HEK293 (cell line): Measurements from ENCODE around the gene TMEM19.
A peak's percentile ranks its signal among the peaks of the same experiment; 100 is the strongest.

Experiments used
- KLF9 ChIP-seq: fragments of 450-650 bp; formaldehyde crosslinking; IDR thresholded peaks from 2 replicates; pipeline ENCODE4 v1.5.1; 2016; ENCODE audit warnings: missing biosample characterization, missing genetic modification characterization, low read depth
- PRDM1 ChIP-seq: fragments of 450-650 bp; formaldehyde crosslinking; IDR thresholded peaks from 2 replicates; pipeline ENCODE4; 2016; ENCODE audit warnings: missing biosample characterization, missing genetic modification characterization
- REPIN1 ChIP-seq: fragments of 450-650 bp; formaldehyde crosslinking; IDR thresholded peaks from 2 replicates; pipeline ENCODE4 v1.5.1; 2017; ENCODE audit warnings: missing biosample characterization, missing genetic modification characterization, low read depth
- SCRT2 ChIP-seq: fragments of 450-650 bp; formaldehyde crosslinking; IDR thresholded peaks from 2 replicates; pipeline ENCODE4 v1.5.1; 2016; ENCODE audit warnings: missing biosample characterization, missing genetic modification characterization
- SP2 ChIP-seq: fragments of 450-650 bp; formaldehyde crosslinking; IDR thresholded peaks from 2 replicates; pipeline ENCODE4 v1.5.1; 2016; ENCODE audit warnings: missing biosample characterization, missing genetic modification characterization
- SP7 ChIP-seq: fragments of 450-650 bp; formaldehyde crosslinking; IDR thresholded peaks from 2 replicates; pipeline ENCODE4 v1.5.1; 2016; ENCODE audit warnings: missing biosample characterization, missing genetic modification characterization
- YY1 ChIP-seq: fragments of 450-650 bp; formaldehyde crosslinking; IDR thresholded peaks from 2 replicates; pipeline ENCODE4 v1.5.1; 2018; ENCODE audit warnings: missing biosample characterization, missing genetic modification characterization
- ZFHX2 ChIP-seq: fragments of 450-650 bp; formaldehyde crosslinking; conservative IDR thresholded peaks from 2 replicates; pipeline ENCODE4 v1.5.1; 2016; ENCODE audit warnings: missing biosample characterization, missing genetic modification characterization
- ZFP3 ChIP-seq: fragments of 450-650 bp; formaldehyde crosslinking; IDR thresholded peaks from 2 replicates; pipeline ENCODE4 v1.5.1; 2016; ENCODE audit warnings: low read depth, missing biosample characterization, missing genetic modification characterization
- ZNF132 ChIP-seq: fragments of 450-650 bp; formaldehyde crosslinking; IDR thresholded peaks from 2 replicates; pipeline ENCODE4 v1.5.1; 2017; ENCODE audit warnings: missing biosample characterization, missing genetic modification characterization, borderline replicate concordance
- ZNF266 ChIP-seq: fragments of 450-650 bp; formaldehyde crosslinking; IDR thresholded peaks from 2 replicates; pipeline ENCODE4 v1.5.1; 2016; ENCODE audit warnings: missing biosample characterization, missing genetic modification characterization, low read depth
- ZNF274 ChIP-seq, 2 experiments: fragments of 200-500 bp in 1 of 2; fragments of 450-650 bp in 1 of 2; sonication (Bioruptor generic) in 1 of 2; formaldehyde crosslinking in 1 of 2; IDR thresholded peaks; 2 replicates each; pipeline versions ENCODE4 v1.5.1 to v1.6.1; 2014 to 2016; ENCODE audit warnings: borderline replicate concordance in 1 of 2, inconsistent platforms in 1 of 2, low read length in 1 of 2, missing biosample characterization in 1 of 2, missing genetic modification characterization in 1 of 2
- ZNF311 ChIP-seq: fragments of 450-650 bp; formaldehyde crosslinking; IDR thresholded peaks from 2 replicates; pipeline ENCODE4 v1.5.1; 2017; ENCODE audit warnings: missing biosample characterization, missing genetic modification characterization, borderline replicate concordance
- ZNF341 ChIP-seq: fragments of 450-650 bp; formaldehyde crosslinking; IDR thresholded peaks from 2 replicates; pipeline ENCODE4; 2016; ENCODE audit warnings: low read depth, missing biosample characterization, missing genetic modification characterization
- ZNF473 ChIP-seq: fragments of 450-650 bp; formaldehyde crosslinking; IDR thresholded peaks from 2 replicates; pipeline ENCODE4 v1.5.1; 2017; ENCODE audit warnings: missing biosample characterization, missing genetic modification characterization
- ZNF514 ChIP-seq: fragments of 450-650 bp; formaldehyde crosslinking; IDR thresholded peaks from 2 replicates; pipeline ENCODE4 v1.5.1; 2016; ENCODE audit warnings: missing biosample characterization, missing genetic modification characterization
- ZNF530 ChIP-seq: fragments of 450-650 bp; formaldehyde crosslinking; IDR thresholded peaks from 2 replicates; pipeline ENCODE4 v1.5.1; 2016; ENCODE audit warnings: low read depth, missing biosample characterization, missing genetic modification characterization
- ZNF792 ChIP-seq: fragments of 450-650 bp; formaldehyde crosslinking; IDR thresholded peaks from 2 replicates; pipeline ENCODE4 v1.5.1; 2016; ENCODE audit warnings: missing biosample characterization, missing genetic modification characterization
- ZNF830 ChIP-seq: fragments of 450-650 bp; IDR thresholded peaks from 2 replicates; pipeline ENCODE4 v1.5.0; 2018; ENCODE audit warnings: missing biosample characterization, missing genetic modification characterization, low read depth, mild to moderate bottlenecking, moderate library complexity
- ZSCAN16 ChIP-seq: fragments of 450-650 bp; formaldehyde crosslinking; IDR thresholded peaks from 2 replicates; pipeline ENCODE4 v1.5.1; 2016; ENCODE audit warnings: missing biosample characterization, missing genetic modification characterization
- TF ChIP-seq, protein P1 (sequence below): fragments of 450-650 bp; formaldehyde crosslinking; IDR thresholded peaks from 2 replicates; pipeline ENCODE4 v1.5.1; 2017; ENCODE audit warnings: missing biosample characterization, missing genetic modification characterization
- TF ChIP-seq, protein P2 (sequence below): fragments of 450-650 bp; formaldehyde crosslinking; IDR thresholded peaks from 2 replicates; pipeline ENCODE4 v1.5.1; 2016; ENCODE audit warnings: missing biosample characterization, missing genetic modification characterization
- TF ChIP-seq, protein P3 (sequence below): fragments of 450-650 bp; formaldehyde crosslinking; IDR thresholded peaks from 2 replicates; pipeline ENCODE4 v1.5.1; 2017; ENCODE audit warnings: missing biosample characterization, mild to moderate bottlenecking, missing genetic modification characterization, moderate library complexity
- TF ChIP-seq, protein P4 (sequence below): fragments of 450-650 bp; formaldehyde crosslinking; IDR thresholded peaks from 2 replicates; pipeline ENCODE4 v1.5.1; 2016; ENCODE audit warnings: missing biosample characterization, missing genetic modification characterization
- TF ChIP-seq, protein P5 (sequence below): fragments of 450-650 bp; formaldehyde crosslinking; IDR thresholded peaks from 2 replicates; pipeline ENCODE4 v1.5.1; 2016; ENCODE audit warnings: missing biosample characterization, missing genetic modification characterization, borderline replicate concordance
- TF ChIP-seq, protein P6 (sequence below): fragments of 450-650 bp; formaldehyde crosslinking; IDR thresholded peaks from 2 replicates; pipeline ENCODE4 v1.5.1; 2016; ENCODE audit warnings: missing biosample characterization, missing genetic modification characterization

The TMEM19 gene

DNA sequence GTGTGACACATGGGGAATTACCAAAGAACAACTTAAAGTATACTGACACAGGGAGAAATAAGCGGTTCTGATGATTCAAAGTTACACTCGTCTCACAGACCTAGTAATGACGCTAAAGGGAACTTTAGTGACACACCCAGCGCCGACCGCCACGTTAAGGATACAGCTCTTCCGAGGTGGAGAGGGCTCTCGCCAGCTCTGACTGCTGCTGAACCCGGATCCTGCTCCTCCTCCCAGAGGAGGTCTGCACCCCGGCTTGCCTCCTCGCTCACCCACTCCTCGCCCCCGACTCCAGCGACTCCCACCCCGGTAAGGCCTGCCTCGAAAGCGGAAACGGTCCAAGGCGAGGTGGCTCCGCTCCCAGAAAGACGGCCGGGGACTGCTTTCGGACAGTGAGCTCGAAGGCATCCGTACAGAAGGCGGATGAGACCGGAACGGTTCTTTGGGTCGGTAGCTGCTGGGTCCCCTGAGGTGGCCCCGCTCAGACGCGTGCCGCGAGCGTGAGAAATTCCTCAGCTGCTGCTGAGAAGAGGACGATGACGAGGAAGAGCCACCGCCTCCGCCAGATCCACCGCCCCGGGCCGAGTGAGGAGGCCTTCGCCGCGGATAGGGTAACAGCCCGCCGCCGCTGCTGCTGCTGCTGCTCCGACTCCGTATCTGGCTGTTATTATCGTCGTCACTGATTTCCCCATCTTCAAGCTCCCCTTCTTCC is 22.9 kb upstream of the TMEM19 start (continued):
- TF ChIP-seq ZNF792 (tag by site-specific recombination) (no peak), ZNF132 (no peak), ZNF341 (tag by site-specific recombination) (peak; percentile 92), PRDM1 (no peak), ZSCAN16 (tag by site-specific recombination) (no peak), SCRT2 (tag by site-specific recombination) (no peak), ZNF266 (tag by site-specific recombination) (no peak), ZFHX2 (tag by site-specific recombination) (peak; percentile 77), SP2 (tag by site-specific recombination) (peak; percentile 83), KLF9 (tag by site-specific recombination) (peak; percentile 66), ZNF830 (tag by site-specific recombination) (no peak), YY1 (tag by site-specific recombination) (no peak), ZNF514 (tag by site-specific recombination) (no peak), ZNF311 (no peak), REPIN1 (tag by site-specific recombination) (0 out of 2 replicates have a peak, but pooled peaks have one; percentile 53), ZNF274 (IDR thresholded peaks at IDR 0.05; ENCODE audit: low read length) (no peak), ZNF274 (tag by site-specific recombination; IDR thresholded peaks at IDR 0.05; ENCODE audit: borderline replicate concordance) (no peak), ZNF530 (tag by site-specific recombination) (no peak), SP7 (tag by site-specific recombination) (no peak), ZFP3 (tag by site-specific recombination) (no peak), ZNF473 (no peak)
- TF ChIP-seq, protein P1, sequence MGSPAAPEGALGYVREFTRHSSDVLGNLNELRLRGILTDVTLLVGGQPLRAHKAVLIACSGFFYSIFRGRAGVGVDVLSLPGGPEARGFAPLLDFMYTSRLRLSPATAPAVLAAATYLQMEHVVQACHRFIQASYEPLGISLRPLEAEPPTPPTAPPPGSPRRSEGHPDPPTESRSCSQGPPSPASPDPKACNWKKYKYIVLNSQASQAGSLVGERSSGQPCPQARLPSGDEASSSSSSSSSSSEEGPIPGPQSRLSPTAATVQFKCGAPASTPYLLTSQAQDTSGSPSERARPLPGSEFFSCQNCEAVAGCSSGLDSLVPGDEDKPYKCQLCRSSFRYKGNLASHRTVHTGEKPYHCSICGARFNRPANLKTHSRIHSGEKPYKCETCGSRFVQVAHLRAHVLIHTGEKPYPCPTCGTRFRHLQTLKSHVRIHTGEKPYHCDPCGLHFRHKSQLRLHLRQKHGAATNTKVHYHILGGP (tag by site-specific recombination) = no peak
- TF ChIP-seq, protein P2, sequence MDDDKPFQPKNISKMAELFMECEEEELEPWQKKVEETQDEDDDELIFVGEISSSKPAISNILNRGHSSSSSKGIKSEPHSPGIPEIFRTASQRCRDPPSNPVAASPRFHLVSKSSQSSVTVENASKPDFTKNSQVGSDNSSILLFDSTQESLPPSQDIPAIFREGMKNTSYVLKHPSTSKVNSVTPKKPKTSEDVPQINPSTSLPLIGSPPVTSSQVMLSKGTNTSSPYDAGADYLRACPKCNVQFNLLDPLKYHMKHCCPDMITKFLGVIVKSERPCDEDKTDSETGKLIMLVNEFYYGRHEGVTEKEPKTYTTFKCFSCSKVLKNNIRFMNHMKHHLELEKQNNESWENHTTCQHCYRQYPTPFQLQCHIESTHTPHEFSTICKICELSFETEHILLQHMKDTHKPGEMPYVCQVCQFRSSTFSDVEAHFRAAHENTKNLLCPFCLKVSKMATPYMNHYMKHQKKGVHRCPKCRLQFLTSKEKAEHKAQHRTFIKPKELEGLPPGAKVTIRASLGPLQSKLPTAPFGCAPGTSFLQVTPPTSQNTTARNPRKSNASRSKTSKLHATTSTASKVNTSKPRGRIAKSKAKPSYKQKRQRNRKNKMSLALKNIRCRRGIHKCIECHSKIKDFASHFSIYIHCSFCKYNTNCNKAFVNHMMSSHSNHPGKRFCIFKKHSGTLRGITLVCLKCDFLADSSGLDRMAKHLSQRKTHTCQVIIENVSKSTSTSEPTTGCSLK = no peak
- TF ChIP-seq, protein P3, sequence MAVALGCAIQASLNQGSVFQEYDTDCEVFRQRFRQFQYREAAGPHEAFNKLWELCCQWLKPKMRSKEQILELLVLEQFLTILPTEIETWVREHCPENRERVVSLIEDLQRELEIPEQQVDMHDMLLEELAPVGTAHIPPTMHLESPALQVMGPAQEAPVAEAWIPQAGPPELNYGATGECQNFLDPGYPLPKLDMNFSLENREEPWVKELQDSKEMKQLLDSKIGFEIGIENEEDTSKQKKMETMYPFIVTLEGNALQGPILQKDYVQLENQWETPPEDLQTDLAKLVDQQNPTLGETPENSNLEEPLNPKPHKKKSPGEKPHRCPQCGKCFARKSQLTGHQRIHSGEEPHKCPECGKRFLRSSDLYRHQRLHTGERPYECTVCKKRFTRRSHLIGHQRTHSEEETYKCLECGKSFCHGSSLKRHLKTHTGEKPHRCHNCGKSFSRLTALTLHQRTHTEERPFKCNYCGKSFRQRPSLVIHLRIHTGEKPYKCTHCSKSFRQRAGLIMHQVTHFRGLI (tag by site-specific recombination) = no peak
- TF ChIP-seq, protein P4, sequence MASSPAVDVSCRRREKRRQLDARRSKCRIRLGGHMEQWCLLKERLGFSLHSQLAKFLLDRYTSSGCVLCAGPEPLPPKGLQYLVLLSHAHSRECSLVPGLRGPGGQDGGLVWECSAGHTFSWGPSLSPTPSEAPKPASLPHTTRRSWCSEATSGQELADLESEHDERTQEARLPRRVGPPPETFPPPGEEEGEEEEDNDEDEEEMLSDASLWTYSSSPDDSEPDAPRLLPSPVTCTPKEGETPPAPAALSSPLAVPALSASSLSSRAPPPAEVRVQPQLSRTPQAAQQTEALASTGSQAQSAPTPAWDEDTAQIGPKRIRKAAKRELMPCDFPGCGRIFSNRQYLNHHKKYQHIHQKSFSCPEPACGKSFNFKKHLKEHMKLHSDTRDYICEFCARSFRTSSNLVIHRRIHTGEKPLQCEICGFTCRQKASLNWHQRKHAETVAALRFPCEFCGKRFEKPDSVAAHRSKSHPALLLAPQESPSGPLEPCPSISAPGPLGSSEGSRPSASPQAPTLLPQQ (tag by site-specific recombination) = peak; percentile 22; the same call in 1 of the 2 replicates
- TF ChIP-seq, protein P5, sequence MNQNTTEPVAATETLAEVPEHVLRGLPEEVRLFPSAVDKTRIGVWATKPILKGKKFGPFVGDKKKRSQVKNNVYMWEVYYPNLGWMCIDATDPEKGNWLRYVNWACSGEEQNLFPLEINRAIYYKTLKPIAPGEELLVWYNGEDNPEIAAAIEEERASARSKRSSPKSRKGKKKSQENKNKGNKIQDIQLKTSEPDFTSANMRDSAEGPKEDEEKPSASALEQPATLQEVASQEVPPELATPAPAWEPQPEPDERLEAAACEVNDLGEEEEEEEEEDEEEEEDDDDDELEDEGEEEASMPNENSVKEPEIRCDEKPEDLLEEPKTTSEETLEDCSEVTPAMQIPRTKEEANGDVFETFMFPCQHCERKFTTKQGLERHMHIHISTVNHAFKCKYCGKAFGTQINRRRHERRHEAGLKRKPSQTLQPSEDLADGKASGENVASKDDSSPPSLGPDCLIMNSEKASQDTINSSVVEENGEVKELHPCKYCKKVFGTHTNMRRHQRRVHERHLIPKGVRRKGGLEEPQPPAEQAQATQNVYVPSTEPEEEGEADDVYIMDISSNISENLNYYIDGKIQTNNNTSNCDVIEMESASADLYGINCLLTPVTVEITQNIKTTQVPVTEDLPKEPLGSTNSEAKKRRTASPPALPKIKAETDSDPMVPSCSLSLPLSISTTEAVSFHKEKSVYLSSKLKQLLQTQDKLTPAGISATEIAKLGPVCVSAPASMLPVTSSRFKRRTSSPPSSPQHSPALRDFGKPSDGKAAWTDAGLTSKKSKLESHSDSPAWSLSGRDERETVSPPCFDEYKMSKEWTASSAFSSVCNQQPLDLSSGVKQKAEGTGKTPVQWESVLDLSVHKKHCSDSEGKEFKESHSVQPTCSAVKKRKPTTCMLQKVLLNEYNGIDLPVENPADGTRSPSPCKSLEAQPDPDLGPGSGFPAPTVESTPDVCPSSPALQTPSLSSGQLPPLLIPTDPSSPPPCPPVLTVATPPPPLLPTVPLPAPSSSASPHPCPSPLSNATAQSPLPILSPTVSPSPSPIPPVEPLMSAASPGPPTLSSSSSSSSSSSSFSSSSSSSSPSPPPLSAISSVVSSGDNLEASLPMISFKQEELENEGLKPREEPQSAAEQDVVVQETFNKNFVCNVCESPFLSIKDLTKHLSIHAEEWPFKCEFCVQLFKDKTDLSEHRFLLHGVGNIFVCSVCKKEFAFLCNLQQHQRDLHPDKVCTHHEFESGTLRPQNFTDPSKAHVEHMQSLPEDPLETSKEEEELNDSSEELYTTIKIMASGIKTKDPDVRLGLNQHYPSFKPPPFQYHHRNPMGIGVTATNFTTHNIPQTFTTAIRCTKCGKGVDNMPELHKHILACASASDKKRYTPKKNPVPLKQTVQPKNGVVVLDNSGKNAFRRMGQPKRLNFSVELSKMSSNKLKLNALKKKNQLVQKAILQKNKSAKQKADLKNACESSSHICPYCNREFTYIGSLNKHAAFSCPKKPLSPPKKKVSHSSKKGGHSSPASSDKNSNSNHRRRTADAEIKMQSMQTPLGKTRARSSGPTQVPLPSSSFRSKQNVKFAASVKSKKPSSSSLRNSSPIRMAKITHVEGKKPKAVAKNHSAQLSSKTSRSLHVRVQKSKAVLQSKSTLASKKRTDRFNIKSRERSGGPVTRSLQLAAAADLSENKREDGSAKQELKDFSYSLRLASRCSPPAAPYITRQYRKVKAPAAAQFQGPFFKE = no peak
- TF ChIP-seq, protein P6, sequence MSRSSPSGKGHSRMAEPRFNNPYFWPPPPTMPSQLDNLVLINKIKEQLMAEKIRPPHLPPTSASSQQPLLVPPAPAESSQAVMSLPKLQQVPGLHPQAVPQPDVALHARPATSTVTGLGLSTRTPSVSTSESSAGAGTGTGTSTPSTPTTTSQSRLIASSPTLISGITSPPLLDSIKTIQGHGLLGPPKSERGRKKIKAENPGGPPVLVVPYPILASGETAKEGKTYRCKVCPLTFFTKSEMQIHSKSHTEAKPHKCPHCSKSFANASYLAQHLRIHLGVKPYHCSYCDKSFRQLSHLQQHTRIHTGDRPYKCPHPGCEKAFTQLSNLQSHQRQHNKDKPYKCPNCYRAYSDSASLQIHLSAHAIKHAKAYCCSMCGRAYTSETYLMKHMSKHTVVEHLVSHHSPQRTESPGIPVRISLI = no peak
